Muscle layer of colon (tissue), 2 donors: Measurements from ENCODE around the gene BTN3A1.
"Not testable (repeated sequence)": the region's sequence is repeated elsewhere in the genome, so short reads cannot be mapped to it uniquely, and the experiment has no call there.

Experiments used
- H3K27ac ChIP-seq: one replicate; pipeline ENCODE4 v1.7.0; 2013; ENCODE audit warnings: low read depth, mild to moderate bottlenecking, low read length, moderate library complexity
- H3K27me3 ChIP-seq, 2 donors: one replicate each; pipeline ENCODE4 v1.7.0; 2013; ENCODE audit warnings: low read length in 2 of 2, mild to moderate bottlenecking in 2 of 2; ENCODE audit not compliant: insufficient read depth in 2 of 2, control insufficient read depth in 1 of 2
- H3K36me3 ChIP-seq: one replicate; pipeline ENCODE4 v1.7.0; 2013; ENCODE audit warnings: mild to moderate bottlenecking, low read length; ENCODE audit not compliant: insufficient read depth
- H3K4me1 ChIP-seq: one replicate; pipeline ENCODE4 v1.7.0; 2013; ENCODE audit warnings: mild to moderate bottlenecking, low read length; ENCODE audit not compliant: insufficient read depth
- H3K4me3 ChIP-seq, 2 donors: one replicate each; pipeline ENCODE4 v1.7.0; 2013; ENCODE audit warnings: low read length in 2 of 2, low read depth in 1 of 2, mild to moderate bottlenecking in 1 of 2, moderate library complexity in 1 of 2
- H3K9ac ChIP-seq: one replicate; pipeline ENCODE4 v1.7.0; 2013; ENCODE audit warnings: low read length
- H3K9me3 ChIP-seq: one replicate; pipeline ENCODE4 v1.7.0; 2013; ENCODE audit warnings: mild to moderate bottlenecking, low read length
- donor health status: abdominal sarcoma.
- donor health status: Adenocarcinoma of cecum.

BTN3A1 gene

DNA sequence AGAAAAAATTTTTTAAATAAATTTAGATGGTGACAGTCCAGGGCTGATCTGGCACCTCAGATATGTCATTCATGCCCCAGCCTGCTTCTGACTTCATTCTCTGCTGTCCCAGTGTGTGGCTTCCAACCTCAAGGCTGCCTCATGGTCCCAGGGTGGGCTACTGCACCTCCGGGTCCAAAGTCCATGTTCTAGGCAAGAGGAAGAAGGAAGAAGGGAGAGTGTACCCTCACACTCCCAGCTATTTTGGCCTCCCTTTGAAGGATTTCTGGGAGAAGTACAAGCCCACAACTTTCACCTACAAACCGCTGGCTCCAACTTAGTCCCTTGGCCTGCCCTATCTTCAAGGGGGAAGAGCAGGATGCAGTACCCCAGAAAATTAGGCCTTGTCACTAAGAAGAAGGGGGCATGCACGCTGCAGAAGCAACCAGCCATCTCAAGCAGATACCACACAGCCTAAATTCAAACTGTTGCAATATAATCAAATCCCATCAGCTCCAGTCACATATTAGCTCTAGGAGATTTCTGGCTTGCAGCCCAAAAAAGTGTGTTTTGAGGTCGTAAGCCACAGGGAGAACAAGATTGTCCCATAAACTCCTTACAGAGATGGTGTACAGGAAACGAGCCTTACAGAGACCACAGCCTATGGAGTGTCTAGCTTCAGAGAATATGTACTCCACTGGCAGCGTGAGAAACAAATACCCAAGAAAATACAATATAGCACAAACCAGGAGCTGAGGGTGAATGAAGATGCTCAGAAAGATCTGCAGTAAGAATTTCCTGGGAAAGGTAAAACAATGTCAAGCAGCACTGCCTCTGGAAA is 38.0 kb upstream of the BTN3A1 start:
- Histone ChIP-seq H3K36me3 (no peaks in the 10 kb centered on the region), H3K4me1 (peaks cover 13% of the 10 kb centered on the region), H3K27ac (peak overlapping the region; percentile 96), H3K4me3 (peak overlapping the region; percentile 20 to 73), H3K9ac (peak overlapping the region; percentile 29), H3K27me3 (no peaks in the 10 kb centered on the region), H3K9me3 (no peaks in the 10 kb centered on the region)

DNA sequence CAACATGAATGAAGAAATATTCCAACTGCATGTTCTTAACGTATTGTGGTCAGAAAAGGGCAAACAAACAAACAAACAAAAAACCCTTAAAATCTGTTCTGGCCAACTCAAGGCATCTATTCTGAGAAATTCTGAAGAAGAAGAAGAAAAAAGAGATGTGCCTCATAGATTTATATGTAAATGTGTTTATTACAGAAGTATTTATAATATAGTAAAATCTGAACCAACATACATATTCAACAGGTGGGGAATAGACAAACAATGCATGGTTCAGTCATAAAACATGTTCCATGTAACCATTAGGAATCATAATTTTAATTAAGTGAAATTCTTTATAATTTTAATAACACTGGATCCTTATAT is 36.5 kb upstream of the BTN3A1 start:
- no peaks in the 10 kb centered on the region for H3K27me3 ChIP-seq
- H3K4me1 ChIP-seq: peaks cover 13% of the 10 kb centered on the region
- H3K9me3 ChIP-seq: no peaks in the 10 kb centered on the region
- H3K36me3 ChIP-seq: peaks cover 13% of the 10 kb centered on the region
- H3K9ac ChIP-seq: peak overlapping the region; percentile 29
- peak overlapping the region; percentile 96 for H3K27ac ChIP-seq
- peak overlapping the region; percentile 73 to 87 for H3K4me3 ChIP-seq

DNA sequence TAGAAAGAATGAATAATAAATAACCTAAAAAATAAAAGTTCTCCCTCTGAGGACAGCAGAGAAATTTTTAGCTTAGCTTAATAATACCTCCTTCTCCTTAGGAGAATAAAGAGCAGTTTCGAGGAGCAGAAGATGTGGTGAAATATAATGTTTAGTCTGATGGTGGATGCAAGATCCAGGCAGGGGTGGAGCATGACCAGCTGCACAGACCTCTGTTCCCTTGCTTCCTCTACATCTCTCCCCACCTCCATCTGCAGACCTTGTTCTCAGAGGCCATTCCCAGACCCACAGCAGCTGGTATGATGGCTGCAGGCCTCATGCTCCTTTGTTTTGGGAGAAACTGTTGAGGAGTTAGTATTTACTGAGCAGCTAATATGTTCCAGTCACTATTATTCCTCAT is 35.6 kb upstream of the BTN3A1 start:
- Histone ChIP-seq H3K9me3 (no peaks in the 10 kb centered on the region), H3K4me1 (peaks cover 13% of the 10 kb centered on the region), H3K27ac (no peak overlapping the region), H3K27me3 (no peaks in the 10 kb centered on the region), H3K9ac (no peak overlapping the region), H3K36me3 (peaks cover 13% of the 10 kb centered on the region), H3K4me3 (no peak overlapping the region)

DNA sequence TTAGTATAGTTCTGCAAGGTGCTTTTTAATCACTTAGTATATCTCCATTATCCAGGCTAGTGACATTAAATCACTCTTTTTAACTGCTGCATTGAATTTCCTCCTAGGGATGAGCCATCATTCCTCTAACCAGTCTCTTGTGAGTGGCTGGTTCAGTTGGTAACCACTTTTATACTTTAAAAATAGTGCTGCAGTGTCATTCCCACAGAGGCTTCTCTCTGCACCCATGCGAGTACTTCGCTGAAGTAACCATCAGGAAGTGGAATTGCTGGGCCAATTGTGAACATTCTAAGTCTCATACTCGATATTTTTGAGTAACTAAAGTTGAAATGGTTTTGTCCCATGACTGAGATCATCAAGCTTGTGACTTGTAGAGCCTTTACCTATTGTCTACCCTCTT is 35.0 kb upstream of the BTN3A1 start:
- Histone ChIP-seq H3K4me3 (no peak overlapping the region), H3K9ac (no peak overlapping the region), H3K4me1 (peaks cover 13% of the 10 kb centered on the region), H3K36me3 (peaks cover 13% of the 10 kb centered on the region), H3K27ac (no peak overlapping the region), H3K27me3 (no peaks in the 10 kb centered on the region), H3K9me3 (no peaks in the 10 kb centered on the region)

DNA sequence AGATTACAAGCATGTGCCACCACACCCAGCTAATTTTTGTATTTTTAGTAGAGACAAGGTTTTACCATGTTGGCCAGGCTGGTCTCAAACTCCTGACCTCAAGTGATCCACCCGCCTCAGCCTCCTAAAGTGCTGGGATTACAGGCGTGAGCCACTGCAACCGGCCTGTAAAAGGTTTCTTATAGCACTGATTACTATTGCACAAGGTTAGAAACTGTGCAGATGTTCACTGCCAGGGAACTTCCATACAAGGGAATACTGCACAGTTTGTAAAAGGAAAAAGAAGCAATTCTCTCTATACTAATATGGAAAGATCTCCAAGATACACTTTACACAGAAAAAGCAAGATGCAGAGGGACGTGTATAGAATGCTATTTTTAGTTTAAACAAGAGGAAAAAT is 30.3 kb upstream of the BTN3A1 start:
- H3K9me3 ChIP-seq, H3K4me3 ChIP-seq, H3K9ac ChIP-seq, H3K27me3 ChIP-seq, H3K4me1 ChIP-seq, H3K27ac ChIP-seq: not testable (repeated sequence)
- H3K36me3 ChIP-seq: peaks cover 19% of the 10 kb centered on the region

DNA sequence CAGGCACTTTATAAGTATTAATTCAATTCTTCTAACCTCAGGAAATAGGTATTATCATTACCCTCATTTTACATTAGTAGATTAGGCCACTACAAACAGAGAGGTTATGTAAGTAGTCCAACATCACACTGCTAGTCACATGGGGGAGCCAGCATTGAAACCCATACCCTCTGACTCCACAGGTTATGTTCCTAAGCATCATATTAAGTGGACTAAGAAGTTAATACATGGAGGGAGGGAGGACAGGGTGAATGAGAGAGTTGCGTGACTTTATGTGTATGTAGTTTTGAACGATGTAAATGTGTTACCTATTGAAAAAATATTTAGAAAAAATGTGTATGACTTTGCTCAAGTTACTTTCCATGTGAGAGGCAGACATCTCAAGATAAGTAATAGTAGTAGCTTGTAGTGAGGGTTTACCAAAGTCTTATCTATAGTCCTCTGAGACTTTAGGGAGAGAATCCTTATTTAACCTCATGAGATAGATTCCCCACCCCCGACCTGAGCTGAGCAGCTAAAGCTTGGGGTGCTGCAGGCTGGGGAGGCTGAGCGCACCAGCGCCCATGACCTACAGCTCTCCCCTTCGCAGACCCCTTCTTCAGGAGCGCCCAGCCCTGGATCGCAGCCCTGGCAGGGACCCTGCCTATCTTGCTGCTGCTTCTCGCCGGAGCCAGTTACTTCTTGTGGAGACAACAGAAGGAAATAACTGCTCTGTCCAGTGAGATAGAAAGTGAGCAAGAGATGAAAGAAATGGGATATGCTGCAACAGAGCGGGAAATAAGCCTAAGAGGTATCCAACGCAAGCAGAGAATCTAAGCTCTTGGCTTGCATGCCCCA is 29.5 kb upstream of the BTN3A1 start:
- Histone ChIP-seq H3K4me3 (no peak overlapping the region), H3K9me3 (no peaks in the 10 kb centered on the region), H3K9ac (no peak overlapping the region), H3K27me3 (no peaks in the 10 kb centered on the region), H3K27ac (no peak overlapping the region), H3K4me1 (no peaks in the 10 kb centered on the region), H3K36me3 (peaks cover 19% of the 10 kb centered on the region)

DNA sequence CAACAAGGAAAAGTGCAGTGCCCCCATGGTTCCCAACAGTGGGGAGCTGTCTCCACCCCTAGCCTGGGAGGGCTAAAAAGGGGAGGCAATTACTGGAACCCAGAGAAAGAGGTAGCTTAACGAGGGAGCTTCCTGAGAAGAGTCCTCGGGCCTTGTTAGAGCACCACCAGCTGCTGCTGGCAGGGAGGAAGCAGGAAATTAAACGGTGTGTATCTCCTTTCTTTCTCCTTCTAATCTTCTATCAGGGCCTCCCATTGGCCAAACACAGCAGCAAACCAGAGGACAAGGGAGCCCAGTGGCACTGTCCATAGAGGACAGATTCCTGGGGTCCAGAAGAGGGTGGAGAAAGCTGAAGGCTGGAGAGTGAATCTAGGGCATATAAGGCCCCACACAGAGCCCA is 26.8 kb upstream of the BTN3A1 start:
- no peak overlapping the region for H3K27ac ChIP-seq
- H3K9me3 ChIP-seq: no peaks in the 10 kb centered on the region
- H3K27me3 ChIP-seq: no peaks in the 10 kb centered on the region
- no peak overlapping the region for H3K9ac ChIP-seq
- no peak overlapping the region for H3K4me3 ChIP-seq
- no peaks in the 10 kb centered on the region for H3K4me1 ChIP-seq
- H3K36me3 ChIP-seq: peaks cover 9% of the 10 kb centered on the region

DNA sequence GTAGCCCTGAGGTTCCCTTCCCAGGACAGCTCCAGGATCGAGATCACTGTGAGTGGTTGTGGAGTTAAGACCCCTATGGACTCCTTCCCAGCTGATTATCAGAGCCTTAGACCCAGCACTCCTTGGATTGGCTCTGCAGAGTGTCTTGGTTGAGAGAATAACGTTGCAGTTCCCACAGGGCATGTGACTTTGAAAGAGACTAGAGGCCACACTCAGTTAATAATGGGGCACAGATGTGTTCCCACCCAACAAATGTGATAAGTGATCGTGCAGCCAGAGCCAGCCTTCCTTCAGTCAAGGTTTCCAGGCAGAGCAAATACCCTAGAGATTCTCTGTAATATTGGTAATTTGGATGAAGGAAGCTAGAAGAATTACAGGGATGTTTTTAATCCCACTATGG is 24.4 kb upstream of the BTN3A1 start:
- no peak overlapping the region for H3K9ac ChIP-seq
- H3K36me3 ChIP-seq: peaks cover 6% of the 10 kb centered on the region
- H3K4me3 ChIP-seq: no peak overlapping the region
- no peaks in the 10 kb centered on the region for H3K27me3 ChIP-seq
- no peak overlapping the region for H3K27ac ChIP-seq
- no peaks in the 10 kb centered on the region for H3K4me1 ChIP-seq
- no peaks in the 10 kb centered on the region for H3K9me3 ChIP-seq

DNA sequence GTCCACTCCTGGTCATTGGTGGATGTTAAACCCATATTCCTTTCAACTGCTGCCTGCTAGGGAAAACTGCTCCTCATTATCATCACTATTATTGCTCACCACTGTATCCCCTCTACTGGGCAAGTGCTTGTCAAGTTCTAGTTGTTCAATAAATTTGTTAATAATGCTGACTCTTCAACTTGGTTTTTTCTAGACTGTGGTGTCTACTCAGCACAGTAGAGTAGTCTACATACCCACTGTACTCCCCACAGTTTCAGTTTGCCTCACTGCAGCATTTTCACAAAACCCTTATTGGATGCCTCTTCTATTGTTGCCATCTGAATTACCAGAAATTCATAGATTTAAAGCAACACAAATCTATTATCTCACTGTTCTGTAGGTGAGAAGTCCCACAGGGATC is 23.9 kb upstream of the BTN3A1 start:
- not testable (repeated sequence) for H3K4me1 ChIP-seq, H3K9ac ChIP-seq, H3K27me3 ChIP-seq, H3K4me3 ChIP-seq, H3K9me3 ChIP-seq, H3K27ac ChIP-seq, H3K36me3 ChIP-seq

DNA sequence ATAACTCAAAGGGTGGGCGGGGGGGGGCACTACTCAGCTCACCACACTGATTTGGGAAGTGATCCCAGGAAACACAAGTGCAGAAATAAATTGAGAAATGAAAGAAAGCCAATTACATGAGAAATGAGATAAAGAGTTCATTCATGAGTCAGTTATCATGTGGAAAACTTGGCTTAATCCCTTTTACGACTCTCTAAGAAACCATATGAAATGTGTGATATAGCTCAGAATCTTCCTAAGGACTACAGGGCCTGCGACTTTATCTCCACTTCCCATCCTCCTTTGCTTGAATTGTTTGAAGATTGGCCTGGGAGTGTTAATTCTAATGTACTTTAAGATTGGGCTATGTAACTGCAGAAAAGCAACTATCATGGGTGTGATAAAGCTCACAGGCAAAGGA is 22.8 kb upstream of the BTN3A1 start:
- Histone ChIP-seq H3K9me3 (no peaks in the 10 kb centered on the region), H3K9ac (no peak overlapping the region), H3K4me1 (peaks cover 4% of the 10 kb centered on the region), H3K4me3 (no peak overlapping the region), H3K27me3 (no peaks in the 10 kb centered on the region), H3K36me3 (no peaks in the 10 kb centered on the region), H3K27ac (no peak overlapping the region)

DNA sequence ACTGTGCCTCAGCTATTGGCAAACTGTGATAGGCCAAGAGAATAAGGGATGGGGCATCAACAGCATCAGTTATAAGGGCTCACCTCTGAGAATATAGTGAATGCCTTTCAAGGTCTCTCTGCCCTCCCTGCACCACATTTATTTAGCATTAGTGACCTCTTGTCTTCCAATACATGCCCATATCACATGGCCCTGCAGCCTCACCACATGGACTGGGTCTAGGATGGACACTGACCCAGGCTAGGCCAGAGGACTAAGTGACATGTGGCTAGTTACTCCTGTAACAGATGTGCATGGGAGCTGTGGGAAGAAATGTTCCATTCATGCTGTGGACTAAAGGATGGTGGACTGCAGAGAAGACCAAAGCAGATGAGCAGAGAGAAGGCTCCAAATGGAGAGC is 22.3 kb upstream of the BTN3A1 start:
- Histone ChIP-seq H3K27ac (no peak overlapping the region), H3K27me3 (no peaks in the 10 kb centered on the region), H3K4me3 (no peak overlapping the region), H3K36me3 (no peaks in the 10 kb centered on the region), H3K9ac (no peak overlapping the region), H3K9me3 (no peaks in the 10 kb centered on the region), H3K4me1 (peaks cover 4% of the 10 kb centered on the region)
